Tibial nerve (tissue), 3 donors: Measurements from ENCODE around the gene HYPK.

Experiments used
- POLR2A ChIP-seq, 2 donors: fragments of 450-650 bp; IDR thresholded peaks; one replicate each; pipeline ENCODE4 v1.6.1; 2017; ENCODE audit warnings: antibody characterized with exemption in 2 of 2, mild to moderate bottlenecking in 2 of 2, moderate library complexity in 2 of 2
- TF ChIP-seq, protein P1 (sequence below), 5 experiments: fragments of 200-600 bp in 3 of 5; fragments of 450-650 bp in 2 of 5; sonication (generic) in 3 of 5; IDR thresholded peaks; one replicate each; pipeline ENCODE4 v1.5.1; 2016 to 2019; ENCODE audit warnings: antibody characterized with exemption in 5 of 5, mild to moderate bottlenecking in 3 of 5, moderate library complexity in 2 of 5

DNA sequence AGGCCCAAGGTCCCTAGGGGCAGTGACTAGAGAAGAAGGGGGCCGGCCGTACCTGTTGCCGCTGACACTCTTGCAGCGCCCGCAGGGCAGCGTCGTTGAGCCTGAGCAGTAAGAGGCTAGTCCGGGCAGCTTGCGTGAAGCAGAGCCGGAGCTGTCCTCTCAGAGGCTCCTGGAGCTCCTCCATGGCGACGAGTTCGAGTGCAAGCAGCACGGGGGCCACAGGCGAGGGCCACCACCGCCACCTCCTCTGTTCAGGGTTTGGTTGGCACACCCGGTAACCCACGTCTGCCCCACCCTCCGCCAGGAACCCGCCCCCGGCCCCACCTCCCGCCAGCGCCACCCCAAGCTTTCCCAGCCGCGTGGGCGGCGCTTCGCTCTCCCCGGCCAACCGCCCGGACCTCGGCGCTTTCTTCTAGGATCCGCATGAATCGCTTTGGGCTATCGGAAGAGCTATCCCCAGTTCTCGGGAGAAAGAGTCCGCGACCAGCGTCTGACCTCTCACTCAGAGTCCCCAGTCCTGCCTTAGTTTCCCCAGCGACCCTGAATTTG is 23.6 kb upstream of the HYPK start, which contains the start of gene ELL3:
- TF ChIP-seq, protein P1, sequence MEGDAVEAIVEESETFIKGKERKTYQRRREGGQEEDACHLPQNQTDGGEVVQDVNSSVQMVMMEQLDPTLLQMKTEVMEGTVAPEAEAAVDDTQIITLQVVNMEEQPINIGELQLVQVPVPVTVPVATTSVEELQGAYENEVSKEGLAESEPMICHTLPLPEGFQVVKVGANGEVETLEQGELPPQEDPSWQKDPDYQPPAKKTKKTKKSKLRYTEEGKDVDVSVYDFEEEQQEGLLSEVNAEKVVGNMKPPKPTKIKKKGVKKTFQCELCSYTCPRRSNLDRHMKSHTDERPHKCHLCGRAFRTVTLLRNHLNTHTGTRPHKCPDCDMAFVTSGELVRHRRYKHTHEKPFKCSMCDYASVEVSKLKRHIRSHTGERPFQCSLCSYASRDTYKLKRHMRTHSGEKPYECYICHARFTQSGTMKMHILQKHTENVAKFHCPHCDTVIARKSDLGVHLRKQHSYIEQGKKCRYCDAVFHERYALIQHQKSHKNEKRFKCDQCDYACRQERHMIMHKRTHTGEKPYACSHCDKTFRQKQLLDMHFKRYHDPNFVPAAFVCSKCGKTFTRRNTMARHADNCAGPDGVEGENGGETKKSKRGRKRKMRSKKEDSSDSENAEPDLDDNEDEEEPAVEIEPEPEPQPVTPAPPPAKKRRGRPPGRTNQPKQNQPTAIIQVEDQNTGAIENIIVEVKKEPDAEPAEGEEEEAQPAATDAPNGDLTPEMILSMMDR (IDR thresholded peaks at IDR 0.05): no peak
- peak in 1 of 2 donors; percentile 56 for TF ChIP-seq POLR2A (IDR thresholded peaks at IDR 0.05)
